Stimulated activated CD4-positive, alpha-beta T cell treated with anti-CD3 and anti-CD28 coated beads, Interleukin-4, amount 100 ng/mL, for 48 hours (primary cell): ENCODE data around the gene SH3RF3.
"Not testable (repeated sequence)": the region's sequence is repeated elsewhere in the genome, so short reads cannot be mapped to it uniquely, and the experiment has no call there.

Experiments
- DNase-seq, 2 donors: peaks; one replicate each; pipeline ENCODE4 v3.0.0-alpha.2; 2020; ENCODE audit warnings: low read depth in 2 of 2

The SH3RF3 gene

GRCh38 chr2:109527079-109527478 is 398.1 kb downstream of the SH3RF3 start:
- no peak for DNase-seq

- no peak for DNase-seq
Observed at GRCh38 chr2:109527846-109528705, 399.1 kb downstream of the SH3RF3 start.

GRCh38 chr2:109528811-109529501 is 400.0 kb downstream of the SH3RF3 start:
- no peak for DNase-seq

GRCh38 chr2:109529532-109530449 is 400.8 kb downstream of the SH3RF3 start:
- DNase-seq: no peak

GRCh38 chr2:109530712-109531111 is 401.7 kb downstream of the SH3RF3 start:
- no peak for DNase-seq

GRCh38 chr2:109531221-109531620 is 402.2 kb downstream of the SH3RF3 start:
- no peak for DNase-seq

- DNase-seq: no peak
Observed at GRCh38 chr2:109531896-109532727, 403.1 kb downstream of the SH3RF3 start.

GRCh38 chr2:109532728-109533076 is 403.7 kb downstream of the SH3RF3 start:
- DNase-seq: no peak

GRCh38 chr2:109533823-109534222 is 404.8 kb downstream of the SH3RF3 start:
- DNase-seq: no peak

GRCh38 chr2:109535217-109535946 is 406.4 kb downstream of the SH3RF3 start:
- no peak for DNase-seq

- not testable (repeated sequence) for DNase-seq
Observed at GRCh38 chr2:109536556-109536955, 407.6 kb downstream of the SH3RF3 start.

- no peak for DNase-seq
Observed at GRCh38 chr2:109537565-109538222, 408.7 kb downstream of the SH3RF3 start.

GRCh38 chr2:109538546-109538945 is 409.5 kb downstream of the SH3RF3 start:
- no peak for DNase-seq

- no peak for DNase-seq
Observed at GRCh38 chr2:109542384-109542783, 413.4 kb downstream of the SH3RF3 start.

- DNase-seq: peak; percentile 38 to 60
Observed at GRCh38 chr2:109545828-109546713, 417.1 kb downstream of the SH3RF3 start.

GRCh38 chr2:109547280-109547679 is 418.3 kb downstream of the SH3RF3 start:
- no peak for DNase-seq

GRCh38 chr2:109549016-109549590 is 420.1 kb downstream of the SH3RF3 start:
- no peak for DNase-seq
